Karpas-422 (cell line): ENCODE results near the gene ZNF516. TPM values are rescaled to one million over a fixed set of nuclear protein-coding genes. Genes with fewer than 3 reads are reported as not detected.

Source experiments
- DNase-seq: peaks from one replicate; pipeline ENCODE4 v3.0.0-alpha.2; 2015
- H2AFZ ChIP-seq: fragments of 200-600 bp; sonication (generic); 2 replicates; pipeline ENCODE4 v1.6.1; 2014; ENCODE audit warnings: antibody characterized with exemption, low read length, mixed read lengths
- H3K27ac ChIP-seq: fragments of 200-600 bp; sonication (generic); 2 replicates; pipeline ENCODE4 v1.5.1; 2014; ENCODE audit warnings: mild to moderate bottlenecking, low read length, moderate library complexity
- H3K27me3 ChIP-seq: fragments of 200-600 bp; sonication (generic); 2 replicates; pipeline ENCODE4 v1.6.1; 2014; ENCODE audit warnings: low read length, mixed read lengths
- H3K36me3 ChIP-seq: fragments of 200-600 bp; sonication (generic); 2 replicates; pipeline ENCODE4 v1.6.1; 2014; ENCODE audit warnings: low read length, mixed read lengths; ENCODE audit not compliant: insufficient read depth
- H3K4me1 ChIP-seq: fragments of 200-600 bp; sonication (generic); 2 replicates; pipeline ENCODE4 v1.6.1; 2014; ENCODE audit warnings: mild to moderate bottlenecking, low read length, mixed read lengths
- H3K4me2 ChIP-seq: fragments of 200-600 bp; sonication (generic); 2 replicates; pipeline ENCODE4 v1.6.1; 2014; ENCODE audit warnings: low read length, low read depth, mild to moderate bottlenecking; ENCODE audit not compliant: poor library complexity, severe bottlenecking
- H3K4me3 ChIP-seq: fragments of 200-600 bp; sonication (generic); 2 replicates; pipeline ENCODE4 v1.5.1; 2014; ENCODE audit warnings: mild to moderate bottlenecking, antibody characterized with exemption, low read length, mixed read lengths
- H3K79me2 ChIP-seq: fragments of 200-600 bp; sonication (generic); 2 replicates; pipeline ENCODE4 v1.6.1; 2014; ENCODE audit warnings: mild to moderate bottlenecking, low read length, mixed read lengths
- H3K9ac ChIP-seq: fragments of 200-600 bp; sonication (generic); 2 replicates; pipeline ENCODE4 v1.6.0; 2014; ENCODE audit warnings: low read length
- H3K9me2 ChIP-seq: fragments of 200-600 bp; sonication (generic), shearing (Covaris generic); replicated peaks from 2 replicates; pipeline ENCODE4 v1.6.0; 2014; ENCODE audit warnings: mild to moderate bottlenecking, low read length, moderate library complexity; ENCODE audit not compliant: insufficient read depth
- H3K9me3 ChIP-seq: fragments of 300-700, 200-600 bp; sonication (generic); 2 replicates; pipeline ENCODE4 v1.6.1; 2014; ENCODE audit warnings: low read length, mixed read lengths
- H4K20me1 ChIP-seq: fragments of 200-600 bp; sonication (generic); 2 replicates; pipeline ENCODE4 v1.6.1; 2014; ENCODE audit warnings: mild to moderate bottlenecking, antibody characterized with exemption, low read length, low read depth; ENCODE audit not compliant: insufficient read depth
- total RNA-seq: library from RNA; depleted of rRNA; stranded (reverse); fragments of >200 nt; shearing (Covaris generic); gene quantifications from 2 replicates; pipeline ENCODE4 v1.2.3, GENCODE V29; 2014; ENCODE audit warnings: low replicate concordance

The ZNF516 gene
- total RNA-seq, 1 experiment from 2014 or later: 41.0 TPM

- Histone ChIP-seq H3K9me3 (no peaks in the 10 kb centered on the region), H3K9ac (no peak overlapping the region), H4K20me1 (no peaks in the 10 kb centered on the region), H3K79me2 (no peaks in the 10 kb centered on the region), H3K4me2 (no peak overlapping the region), H3K9me2 (no peaks in the 10 kb centered on the region), H3K27ac (no peak overlapping the region), H3K4me3 (no peak overlapping the region), H2AFZ (no peak overlapping the region), H3K4me1 (peaks cover 26% of the 10 kb centered on the region), H3K36me3 (no peaks in the 10 kb centered on the region), H3K27me3 (no peaks in the 10 kb centered on the region)
- no peak for DNase-seq
Observed at GRCh38 chr18:76521417-76522121, 26.5 kb upstream of the ZNF516 start.

GRCh38 chr18:76518860-76519538, 24.0 kb upstream of the ZNF516 start:
- Histone ChIP-seq H3K27ac (no peak overlapping the region), H3K9ac (peak overlapping the region; percentile 42; the same call in 1 of the 2 replicates), H3K9me3 (no peaks in the 10 kb centered on the region), H3K4me3 (peak overlapping the region; percentile 49; the same call in 1 of the 2 replicates), H3K36me3 (no peaks in the 10 kb centered on the region), H3K79me2 (no peaks in the 10 kb centered on the region), H3K4me1 (peaks cover 16% of the 10 kb centered on the region), H3K9me2 (no peaks in the 10 kb centered on the region), H3K27me3 (no peaks in the 10 kb centered on the region), H4K20me1 (no peaks in the 10 kb centered on the region), H3K4me2 (peak overlapping the region; percentile 56), H2AFZ (0 out of 2 replicates have a peak overlapping the region, but pooled peaks have one; percentile 33)
- no peak for DNase-seq

- peaks cover 16% of the 10 kb centered on the region for H3K4me1 ChIP-seq
- H4K20me1 ChIP-seq: no peaks in the 10 kb centered on the region
- peak overlapping the region; percentile 42 for H3K9ac ChIP-seq
- no peaks in the 10 kb centered on the region for H3K9me3 ChIP-seq
- peak; percentile 49 for DNase-seq
- no peaks in the 10 kb centered on the region for H3K27me3 ChIP-seq
- peak overlapping the region; percentile 49 for H3K4me3 ChIP-seq
- no peaks in the 10 kb centered on the region for H3K36me3 ChIP-seq
- no peaks in the 10 kb centered on the region for H3K9me2 ChIP-seq
- H3K4me2 ChIP-seq: peak overlapping the region; percentile 56
- no peaks in the 10 kb centered on the region for H3K79me2 ChIP-seq
- H3K27ac ChIP-seq: no peak overlapping the region
- H2AFZ ChIP-seq: peak overlapping the region; percentile 49; the same call in 1 of the 2 replicates
Observed at GRCh38 chr18:76518123-76518859, 23.2 kb upstream of the ZNF516 start.

- Histone ChIP-seq H3K4me1 (peaks cover 16% of the 10 kb centered on the region), H3K4me2 (no peak overlapping the region), H3K9ac (no peak overlapping the region), H3K36me3 (no peaks in the 10 kb centered on the region), H3K4me3 (no peak overlapping the region), H3K27me3 (no peaks in the 10 kb centered on the region), H3K9me2 (no peaks in the 10 kb centered on the region), H3K79me2 (no peaks in the 10 kb centered on the region), H4K20me1 (no peaks in the 10 kb centered on the region), H2AFZ (no peak overlapping the region), H3K9me3 (no peaks in the 10 kb centered on the region), H3K27ac (no peak overlapping the region)
- no peak for DNase-seq
Observed at GRCh38 chr18:76515576-76515975, 20.5 kb upstream of the ZNF516 start.

GRCh38 chr18:76514573-76514972, 19.5 kb upstream of the ZNF516 start:
- Histone ChIP-seq H3K4me1 (peaks cover 16% of the 10 kb centered on the region), H4K20me1 (no peaks in the 10 kb centered on the region), H3K9me2 (no peaks in the 10 kb centered on the region), H3K9me3 (no peaks in the 10 kb centered on the region), H3K79me2 (no peaks in the 10 kb centered on the region), H3K27ac (no peak overlapping the region), H3K27me3 (no peaks in the 10 kb centered on the region), H3K4me2 (no peak overlapping the region), H3K9ac (no peak overlapping the region), H3K4me3 (no peak overlapping the region), H3K36me3 (no peaks in the 10 kb centered on the region), H2AFZ (no peak overlapping the region)
- no peak for DNase-seq

- H3K27ac ChIP-seq: no peak overlapping the region
- no peak overlapping the region for H2AFZ ChIP-seq
- no peaks in the 10 kb centered on the region for H3K27me3 ChIP-seq
- no peaks in the 10 kb centered on the region for H3K36me3 ChIP-seq
- DNase-seq: no peak
- H3K4me2 ChIP-seq: no peak overlapping the region
- H3K4me1 ChIP-seq: no peaks in the 10 kb centered on the region
- no peak overlapping the region for H3K4me3 ChIP-seq
- no peak overlapping the region for H3K9ac ChIP-seq
- no peaks in the 10 kb centered on the region for H3K9me3 ChIP-seq
- H3K9me2 ChIP-seq: no peaks in the 10 kb centered on the region
- H4K20me1 ChIP-seq: no peaks in the 10 kb centered on the region
- H3K79me2 ChIP-seq: no peaks in the 10 kb centered on the region
Observed at GRCh38 chr18:76507830-76508385, 12.9 kb upstream of the ZNF516 start.

GRCh38 chr18:76506974-76507764, 12.1 kb upstream of the ZNF516 start:
- no peak overlapping the region for H2AFZ ChIP-seq
- no peak overlapping the region for H3K9ac ChIP-seq
- H3K4me3 ChIP-seq: no peak overlapping the region
- H4K20me1 ChIP-seq: no peaks in the 10 kb centered on the region
- H3K27ac ChIP-seq: no peak overlapping the region
- H3K9me3 ChIP-seq: no peaks in the 10 kb centered on the region
- no peak for DNase-seq
- H3K9me2 ChIP-seq: no peaks in the 10 kb centered on the region
- no peaks in the 10 kb centered on the region for H3K4me1 ChIP-seq
- H3K36me3 ChIP-seq: no peaks in the 10 kb centered on the region
- no peaks in the 10 kb centered on the region for H3K27me3 ChIP-seq
- no peak overlapping the region for H3K4me2 ChIP-seq
- no peaks in the 10 kb centered on the region for H3K79me2 ChIP-seq
